Measurements from ENCODE around the gene USP50.

The USP50 gene

DNA sequence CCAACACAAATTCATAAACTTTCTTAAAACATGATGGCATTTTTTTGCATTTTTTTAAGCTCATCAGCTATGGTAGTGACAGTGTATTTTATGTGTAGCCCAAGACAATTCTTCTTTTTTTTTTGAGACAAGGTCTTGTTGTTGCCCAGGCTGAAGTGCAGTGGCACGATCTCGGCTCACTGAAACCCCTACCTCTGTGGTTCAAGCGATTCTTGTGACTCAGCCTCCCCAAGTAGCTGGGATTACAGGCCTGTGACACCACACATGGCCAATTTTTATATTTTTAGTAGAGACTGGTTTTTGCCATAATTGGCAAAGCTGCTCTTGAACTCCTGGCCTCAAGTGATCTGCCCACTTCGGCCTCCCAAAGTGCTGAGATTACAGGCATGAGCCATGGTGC, 17.3 kb upstream of the USP50 start:
- in situ Hi-C loops (cut with MboI; ENCODE audit: low sequenced_read_pairs, unreplicated experiment), result no loop called here
- TF ChIP-seq CTCF (IDR thresholded peaks at IDR 0.05; ENCODE audit: borderline replicate concordance, control extremely low read depth, extremely low read depth, insufficient read depth, missing control alignments), result no peak
- DNase-seq (ENCODE audit: low spot score), result no peak

DNA sequence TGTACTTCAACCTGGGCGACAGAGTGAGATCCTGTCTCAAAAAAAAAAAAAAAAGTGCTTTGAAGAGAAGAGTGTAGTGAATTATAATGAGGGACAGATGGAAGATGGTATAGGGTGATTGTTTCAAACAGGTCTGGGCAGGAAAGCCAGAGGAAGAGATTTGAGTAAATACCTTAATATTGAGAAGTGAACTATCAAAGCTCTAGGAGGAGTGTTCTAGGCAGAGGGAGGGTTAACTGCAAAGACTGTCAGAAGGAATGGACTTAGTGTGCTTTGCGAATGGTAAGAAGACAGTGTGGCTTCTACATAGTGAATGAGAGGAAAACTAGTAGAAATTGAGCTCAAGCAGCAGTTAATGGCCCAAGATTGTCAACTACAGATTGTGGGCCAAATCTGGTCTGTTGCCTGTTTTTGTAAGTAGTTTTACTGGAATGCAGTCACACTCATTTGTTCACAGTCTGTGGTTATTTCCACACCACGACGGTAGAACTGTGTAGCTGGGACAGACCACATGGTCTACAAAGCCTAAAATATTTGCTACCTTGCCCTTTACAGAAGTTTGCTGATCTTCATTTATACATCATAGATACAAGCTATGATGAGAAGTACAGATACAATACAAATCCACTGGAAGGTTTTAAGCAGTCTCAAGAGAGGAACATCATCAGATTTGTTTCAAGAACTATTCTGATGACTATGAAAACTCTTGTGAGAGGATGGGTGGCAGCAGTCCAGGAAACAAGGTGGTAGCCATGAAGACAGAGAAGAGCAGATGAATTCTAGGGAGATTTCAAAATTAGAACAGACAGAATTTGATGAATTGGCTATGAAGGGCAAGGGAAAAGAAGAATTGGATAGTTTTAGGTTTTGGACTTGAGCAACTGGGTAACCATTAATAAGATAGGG, 16.5 kb upstream of the USP50 start:
- no peak for TF ChIP-seq CTCF (IDR thresholded peaks at IDR 0.05; ENCODE audit: borderline replicate concordance, control extremely low read depth, extremely low read depth, insufficient read depth, missing control alignments)
- in situ Hi-C loops (cut with MboI; ENCODE audit: low sequenced_read_pairs, unreplicated experiment), result no loop called here

DNA sequence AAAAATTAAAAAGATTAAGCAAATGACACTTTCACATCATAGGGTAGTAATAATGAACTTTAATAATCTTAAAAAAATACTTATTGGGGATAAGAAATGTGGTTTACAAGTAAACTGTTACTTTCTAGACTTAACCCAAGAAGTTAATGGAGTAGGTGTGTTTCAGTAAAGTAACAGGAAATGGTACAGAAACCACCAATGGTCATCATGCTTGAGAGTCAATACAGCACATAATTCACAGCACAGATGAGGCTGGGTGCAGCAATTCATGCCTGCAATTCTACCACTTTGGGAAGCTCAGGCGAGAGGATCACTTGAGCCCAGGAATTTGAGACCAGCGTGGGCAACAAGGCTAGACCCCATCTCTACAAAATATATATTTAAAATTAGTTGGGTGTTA, 11.5 kb upstream of the USP50 start:
- peak; percentile 41 for DNase-seq (ENCODE audit: low spot score)
- in situ Hi-C loops (cut with MboI; ENCODE audit: low sequenced_read_pairs, unreplicated experiment), result no loop called here
- no peak for TF ChIP-seq CTCF (IDR thresholded peaks at IDR 0.05; ENCODE audit: borderline replicate concordance, control extremely low read depth, extremely low read depth, insufficient read depth, missing control alignments)

More for the DNA sequence above, 16.5 kb upstream of the USP50 start:
- DNase-seq (ENCODE audit: low spot score), result no peak

DNA sequence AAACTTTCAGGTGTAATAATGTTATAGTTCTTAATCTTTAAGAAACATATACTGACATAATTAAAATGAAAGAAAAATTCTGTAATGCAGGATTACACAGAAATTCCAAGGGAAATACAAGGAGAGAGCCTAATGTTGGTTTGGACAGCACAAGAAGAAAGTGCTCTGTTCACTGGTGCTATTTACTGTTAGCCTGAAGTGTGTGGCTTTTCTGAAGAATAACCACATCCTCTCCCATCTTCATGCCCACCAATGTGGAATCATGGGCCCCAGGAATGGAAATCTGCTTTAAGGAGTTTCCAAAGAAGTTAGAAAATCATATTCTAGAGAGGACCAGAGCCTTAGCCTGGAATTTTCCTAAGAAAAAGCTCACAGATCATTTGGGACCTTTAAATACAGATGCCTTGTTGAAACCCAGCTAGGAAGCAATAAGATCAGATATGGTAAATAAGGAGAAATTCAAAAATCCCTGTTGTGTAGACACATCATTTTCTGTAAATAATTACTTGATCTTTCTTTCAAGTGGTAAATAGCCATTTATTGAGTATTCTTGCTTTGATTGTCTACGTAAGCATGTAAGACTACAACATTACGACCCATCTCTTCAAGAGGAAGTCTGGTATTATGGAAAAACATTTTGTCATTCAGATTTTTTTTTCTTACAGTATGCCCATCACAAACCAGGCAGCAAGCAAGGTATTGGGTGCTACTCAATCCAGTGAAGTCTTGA, 10.3 kb upstream of the USP50 start:
- TF ChIP-seq CTCF (IDR thresholded peaks at IDR 0.05; ENCODE audit: borderline replicate concordance, control extremely low read depth, extremely low read depth, insufficient read depth, missing control alignments), result no peak
- in situ Hi-C loops (cut with MboI; ENCODE audit: low sequenced_read_pairs, unreplicated experiment), result no loop called here
- DNase-seq (ENCODE audit: low spot score), result no peak

DNA sequence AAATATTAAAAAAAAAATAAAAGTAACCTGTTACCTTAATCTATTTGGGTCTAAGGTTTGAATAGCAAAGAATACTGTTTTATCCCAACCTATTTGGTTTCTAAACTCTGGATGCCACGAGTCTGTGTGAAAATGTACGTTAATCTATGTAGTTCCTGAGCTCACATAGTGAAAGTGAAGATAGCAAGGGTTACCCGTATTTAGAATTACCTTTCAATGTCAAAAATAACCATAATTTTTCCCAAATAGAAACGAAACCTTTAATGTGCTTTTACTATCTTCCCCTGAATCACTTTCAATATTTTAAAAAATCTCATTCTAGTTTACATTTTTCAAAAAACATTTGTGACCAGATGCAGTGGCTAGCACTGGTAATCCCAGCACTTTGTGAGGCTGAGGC, 5.8 kb upstream of the USP50 start:
- DNase-seq (ENCODE audit: low spot score), result peak; percentile 63
- TF ChIP-seq CTCF (IDR thresholded peaks at IDR 0.05; ENCODE audit: borderline replicate concordance, control extremely low read depth, extremely low read depth, insufficient read depth, missing control alignments), result no peak
- in situ Hi-C loops (cut with MboI; ENCODE audit: low sequenced_read_pairs, unreplicated experiment), result no loop called here

GRCh38 chr15:50549326-50549725, 2.9 kb upstream of the USP50 start:
- no peak for DNase-seq (ENCODE audit: low spot score)
- in situ Hi-C loops (cut with MboI; ENCODE audit: low sequenced_read_pairs, unreplicated experiment), result no loop called here
- no peak for TF ChIP-seq CTCF (IDR thresholded peaks at IDR 0.05; ENCODE audit: borderline replicate concordance, control extremely low read depth, extremely low read depth, insufficient read depth, missing control alignments)

Measured in GM13976 (cell line).